Cardiac fibroblast (primary cell): ENCODE data around the gene SPTBN1.

Source experiments
- DNase-seq, 2 donors: peaks; one replicate each; pipeline versions ENCODE4 v3.0.0 to v3.0.0-alpha.2; 2010; ENCODE audit warnings: low read depth in 2 of 2
- H3K4me3 ChIP-seq, 2 donors: replicated peaks in 1 of 2; 1 replicate in 1 of 2; 2 replicates in 1 of 2; pipeline ENCODE4 v1.5.1; 2011; ENCODE audit warnings: low read depth in 2 of 2, low read length in 2 of 2, mild to moderate bottlenecking in 2 of 2, moderate library complexity in 1 of 2
- CTCF ChIP-seq: IDR thresholded peaks from one replicate; pipeline ENCODE4 v1.5.1; 2011; ENCODE audit warnings: low read depth, mild to moderate bottlenecking, low read length, inconsistent platforms

SPTBN1 gene

GRCh38 chr2:54555318-54555837 lies 99.3 kb downstream of the SPTBN1 start:
- H3K4me3 ChIP-seq: no peak overlapping the region
- TF ChIP-seq CTCF: no peak
- DNase-seq: peak; percentile 27 to 58

DNA sequence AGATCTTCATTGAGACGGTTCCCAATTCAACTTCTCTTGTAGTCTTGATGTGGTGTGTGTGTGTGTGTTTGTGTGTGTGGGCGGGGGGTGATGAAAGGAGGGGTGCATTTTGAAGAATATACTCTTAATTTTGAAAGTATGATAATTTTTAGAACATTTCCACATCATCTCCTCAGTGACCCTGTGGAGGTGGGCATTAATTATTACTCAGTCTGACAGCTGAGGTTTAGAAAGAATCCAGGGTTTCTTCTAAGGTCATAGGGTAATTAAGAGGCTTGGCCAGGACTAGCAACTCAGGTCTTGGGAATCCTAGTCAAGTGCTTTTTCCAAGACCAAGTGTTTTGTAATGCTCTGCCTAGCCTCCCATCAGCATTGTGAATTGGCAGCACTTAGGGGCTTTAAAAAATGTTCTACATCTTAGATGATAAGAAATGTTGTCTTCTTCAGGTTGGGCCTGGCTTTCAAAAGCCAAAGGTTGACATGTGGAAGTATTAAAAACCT lies 100.5 kb downstream of the SPTBN1 start:
- DNase-seq: peak; percentile 68 to 87
- no peak overlapping the region for H3K4me3 ChIP-seq
- no peak for TF ChIP-seq CTCF

DNA sequence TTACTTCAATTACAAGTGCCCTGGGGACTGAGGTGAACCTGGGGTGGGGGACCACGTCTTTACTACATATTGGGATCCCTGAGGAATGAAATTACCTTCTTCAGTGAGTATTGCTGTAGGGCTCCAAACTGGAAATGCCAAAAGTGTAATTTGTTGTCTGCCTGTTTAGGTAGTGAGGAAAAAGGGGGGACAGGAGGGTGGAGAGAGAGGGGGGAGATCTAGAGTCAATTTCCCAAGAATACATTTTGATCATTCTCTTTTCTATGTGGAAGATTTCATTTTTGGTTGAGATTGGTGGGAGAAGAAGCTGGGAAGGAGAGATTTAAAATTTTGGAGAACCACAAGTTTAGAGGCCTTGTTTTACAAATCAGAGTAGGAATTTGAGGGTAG lies 101.1 kb downstream of the SPTBN1 start:
- DNase-seq: no peak
- no peak for TF ChIP-seq CTCF
- peak overlapping the region in 1 of 2 donors; percentile 82 for H3K4me3 ChIP-seq

DNA sequence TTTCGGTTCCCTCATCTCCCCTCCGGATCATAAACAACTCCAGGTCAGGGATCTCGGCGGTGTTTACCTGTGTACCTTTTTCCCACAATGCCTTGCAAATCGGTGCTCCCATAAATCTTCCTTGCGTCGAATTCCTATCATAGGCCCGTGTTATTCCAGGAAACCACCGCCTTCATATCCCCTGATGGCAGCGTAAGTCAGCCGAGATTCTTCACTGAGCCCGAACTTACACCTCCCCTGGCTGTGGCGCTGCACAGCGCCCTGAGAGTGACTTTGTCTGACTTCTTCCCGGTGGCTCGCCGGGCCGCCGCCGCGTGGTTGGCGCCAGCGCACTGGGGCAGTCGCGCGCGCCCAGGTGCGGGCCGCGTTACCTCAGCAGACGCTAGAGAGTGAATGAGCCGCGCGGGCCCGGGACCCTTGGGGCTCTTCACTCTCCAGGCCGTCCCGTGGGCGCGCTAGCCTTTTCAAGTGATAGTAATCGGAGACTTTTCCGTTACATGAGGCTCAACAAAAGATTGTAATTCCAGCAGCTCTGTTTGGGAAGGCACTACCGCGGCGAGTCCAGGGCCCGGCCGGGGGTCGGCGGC lies 101.6 kb downstream of the SPTBN1 start:
- peak; percentile 44 to 59 for DNase-seq
- peak overlapping the region; percentile 8 to 82 for H3K4me3 ChIP-seq
- no peak for TF ChIP-seq CTCF

DNA sequence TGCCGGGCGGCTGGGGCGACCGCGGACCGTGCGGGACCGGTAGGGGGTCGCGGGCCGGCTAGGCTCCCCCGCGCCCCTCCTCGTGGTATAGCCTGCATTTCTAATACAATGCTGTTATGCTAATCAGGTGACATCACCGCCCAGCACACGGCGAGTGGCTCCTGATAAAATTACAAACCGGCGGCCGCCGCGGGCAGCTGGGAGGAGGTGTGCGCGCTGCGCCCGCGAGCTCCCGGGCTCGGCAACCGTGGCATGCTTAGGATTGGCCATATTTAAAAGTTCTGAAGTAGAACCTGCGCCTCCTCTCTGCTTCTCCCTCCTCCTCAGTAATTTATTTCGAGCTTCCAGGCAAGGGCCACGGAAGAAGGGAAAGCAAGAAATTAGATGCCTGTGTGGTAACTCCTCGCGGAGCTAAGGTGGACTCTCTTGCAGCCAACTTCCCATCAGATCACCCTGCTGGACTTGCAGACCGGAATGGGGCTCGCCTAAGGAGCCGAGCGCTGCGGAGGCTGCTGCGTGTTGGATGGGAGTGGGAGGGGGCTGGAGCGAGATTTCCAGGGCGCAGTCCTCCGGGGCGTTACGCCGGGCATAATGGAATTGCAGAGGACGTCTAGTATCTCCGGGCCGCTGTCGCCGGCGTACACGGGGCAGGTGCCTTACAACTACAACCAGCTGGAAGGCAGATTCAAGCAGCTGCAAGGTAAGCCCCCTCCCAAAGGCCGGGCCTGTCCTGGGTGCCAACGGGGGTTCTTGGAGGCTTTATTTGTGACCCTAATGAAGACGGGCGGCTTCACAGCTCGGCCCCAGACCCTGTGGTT lies 102.3 kb downstream of the SPTBN1 start:
- TF ChIP-seq CTCF: no peak
- H3K4me3 ChIP-seq: peak overlapping the region; percentile 55 to 82
- DNase-seq: peak; percentile 64 to 78

DNA sequence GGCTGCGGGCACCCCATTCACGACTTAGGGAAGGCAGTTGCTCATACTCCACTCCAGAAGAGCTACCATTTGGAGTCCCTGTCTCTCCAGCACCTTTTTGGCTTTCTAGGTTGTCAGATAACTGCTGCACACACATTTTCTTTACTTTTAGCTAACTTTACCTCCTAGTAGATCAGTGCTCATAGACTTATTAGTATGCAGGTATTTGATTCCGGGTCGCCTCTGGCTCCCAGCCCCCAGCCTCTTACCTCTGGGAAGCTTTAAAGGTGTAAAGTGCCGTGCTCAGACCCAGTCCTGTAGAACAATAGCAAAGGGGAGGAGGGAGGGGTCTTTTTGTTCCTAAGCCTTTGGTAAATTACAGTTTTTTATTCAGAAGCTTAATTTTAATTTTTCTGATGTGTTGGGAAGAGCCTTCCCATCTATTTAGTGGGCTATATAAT lies 102.9 kb downstream of the SPTBN1 start:
- no peak for TF ChIP-seq CTCF
- H3K4me3 ChIP-seq: peak overlapping the region; percentile 55 to 82
- peak in 1 of 2 donors; percentile 50 for DNase-seq
